IPS DF 6.9 (cell line): Measurements from ENCODE around the gene SFMBT1.

Experiments
- DNase-seq: peaks from one replicate; pipeline ENCODE4 v3.0.0-alpha.2; 2013; ENCODE audit warnings: low read depth, low spot score
- H3K27ac ChIP-seq: one replicate; pipeline ENCODE4 v1.5.1; 2013; ENCODE audit warnings: low read length, control low read depth
- H3K27me3 ChIP-seq: 2 replicates; pipeline ENCODE4 v1.6.1; 2013; ENCODE audit warnings: mild to moderate bottlenecking, low read length; ENCODE audit not compliant: control insufficient read depth, insufficient read depth
- H3K36me3 ChIP-seq: 2 replicates; pipeline ENCODE4 v1.6.1; 2013; ENCODE audit warnings: low read length; ENCODE audit not compliant: control insufficient read depth, insufficient read depth
- H3K4me1 ChIP-seq: 2 replicates; pipeline ENCODE4 v1.6.1; 2013; ENCODE audit warnings: low read length; ENCODE audit not compliant: control insufficient read depth, insufficient read depth
- H3K4me3 ChIP-seq: 2 replicates; pipeline ENCODE4 v1.5.1; 2013; ENCODE audit warnings: mild to moderate bottlenecking, low read length
- H3K9me3 ChIP-seq: 2 replicates; pipeline ENCODE4 v1.6.1; 2013; ENCODE audit warnings: low read length, inconsistent platforms; ENCODE audit not compliant: control insufficient read depth, insufficient read depth
- WGBS: extraction: QIAGEN DNeasy Blood & Tissue Kit; methylation state at CpG from one replicate; pipeline ENCODE4 v1.1.7; 2013; ENCODE audit warnings: mixed read lengths, missing lambda C conversion rate; ENCODE audit not compliant: insufficient read length, insufficient coverage; 5-methylcytosine and 5-hydroxymethylcytosine counted together

Gene SFMBT1

DNA sequence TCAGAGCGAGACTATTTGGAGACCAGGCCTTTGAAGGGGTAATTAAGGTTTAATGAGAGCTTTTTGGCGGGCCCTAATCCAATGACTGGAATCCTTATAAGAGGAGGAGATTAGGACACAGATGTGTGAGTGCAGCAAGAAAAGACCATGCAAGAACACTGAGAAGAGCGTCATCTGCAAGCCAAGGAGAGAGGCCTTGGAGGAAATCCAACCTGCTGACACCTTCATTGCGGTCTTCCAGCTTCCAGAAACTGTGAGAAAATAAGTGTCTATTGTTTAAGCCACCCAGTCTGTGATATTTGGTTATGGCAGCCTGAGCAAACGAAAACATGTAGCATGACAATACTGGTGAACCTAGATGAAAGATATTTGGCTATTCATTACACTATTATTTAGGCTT is 188.0 kb downstream of the SFMBT1 start:
- H3K4me3 ChIP-seq, result no peak overlapping the region
- no peaks in the 10 kb centered on the region for H3K4me1 ChIP-seq
- no peaks in the 10 kb centered on the region for H3K36me3 ChIP-seq
- no peaks in the 10 kb centered on the region for H3K27me3 ChIP-seq
- WGBS, result no CpG with 5 or more reads among the region's 5 CpGs
- no peaks in the 10 kb centered on the region for H3K9me3 ChIP-seq
- no peak for DNase-seq
- no peak overlapping the region for H3K27ac ChIP-seq

DNA sequence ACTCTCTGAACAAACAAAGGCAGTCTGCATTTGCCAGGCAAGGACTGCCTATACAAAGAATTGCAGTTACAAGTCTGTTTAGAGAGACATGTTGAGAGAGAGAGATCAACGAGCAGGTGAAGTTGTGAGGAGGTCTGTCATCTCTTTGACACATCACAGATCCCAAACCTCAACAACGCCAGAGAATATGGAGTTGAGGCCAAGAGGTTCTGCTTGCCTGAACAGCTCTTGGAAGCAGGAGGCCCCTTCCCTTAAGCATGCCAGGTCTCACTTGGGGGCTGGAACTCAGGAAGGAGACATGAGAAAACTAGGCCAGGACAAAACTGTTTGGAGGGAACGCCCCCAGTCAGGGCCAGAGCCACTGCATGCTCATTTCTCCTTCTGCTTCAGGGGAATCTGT is 188.7 kb downstream of the SFMBT1 start:
- H3K27me3 ChIP-seq, result no peaks in the 10 kb centered on the region
- H3K36me3 ChIP-seq, result peaks cover 3% of the 10 kb centered on the region; the same call in 1 of the 2 replicates
- H3K27ac ChIP-seq, result no peak overlapping the region
- no peak for DNase-seq
- WGBS, result no CpG with 5 or more reads among the region's 3 CpGs
- H3K4me3 ChIP-seq, result no peak overlapping the region
- H3K4me1 ChIP-seq, result no peaks in the 10 kb centered on the region
- no peaks in the 10 kb centered on the region for H3K9me3 ChIP-seq

DNA sequence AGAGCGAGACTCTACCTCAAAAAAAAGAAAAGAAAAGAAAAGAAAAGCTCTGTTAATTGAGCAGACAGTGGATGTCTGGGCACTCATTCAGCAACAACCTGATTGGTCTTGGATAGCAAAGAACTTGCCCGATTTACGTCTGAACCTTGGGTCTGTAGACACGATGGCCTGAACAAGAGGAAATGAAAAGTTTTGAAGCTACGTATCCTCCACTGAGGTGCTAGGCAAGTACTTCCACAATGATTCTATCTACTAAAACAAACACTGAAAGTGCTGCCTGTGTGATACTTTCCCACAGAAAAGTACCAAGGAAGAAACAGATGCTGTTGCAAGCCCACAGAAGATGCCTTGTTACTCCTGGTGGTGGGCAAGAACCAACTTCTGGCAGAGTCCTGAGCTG is 189.2 kb downstream of the SFMBT1 start:
- no peak for DNase-seq
- Histone ChIP-seq H3K9me3 (no peaks in the 10 kb centered on the region), H3K4me1 (no peaks in the 10 kb centered on the region), H3K4me3 (no peak overlapping the region), H3K36me3 (peaks cover 3% of the 10 kb centered on the region; the same call in 1 of the 2 replicates), H3K27me3 (no peaks in the 10 kb centered on the region), H3K27ac (no peak overlapping the region)
- WGBS, result no CpG with 5 or more reads among the region's 5 CpGs

DNA sequence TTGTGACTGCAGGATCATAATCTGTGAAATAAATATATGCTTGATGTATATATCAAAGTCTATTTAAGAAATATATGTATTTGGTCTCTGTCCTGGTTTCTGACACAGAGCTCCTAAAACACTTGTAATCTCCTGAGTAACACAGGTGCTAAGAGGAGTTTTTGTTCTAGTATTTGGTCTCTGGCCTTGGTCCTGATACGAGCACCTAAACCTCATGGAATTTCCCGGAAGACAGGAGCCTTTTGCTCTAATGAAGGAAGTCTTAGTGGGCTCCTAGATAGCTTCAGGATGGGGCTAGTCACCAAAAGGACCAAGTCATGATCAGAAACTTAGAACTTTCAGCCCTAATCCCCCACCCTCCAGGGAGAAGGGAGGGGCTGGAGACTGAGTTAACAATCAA is 191.9 kb downstream of the SFMBT1 start:
- no peak for DNase-seq
- Histone ChIP-seq H3K36me3 (peaks cover 6% of the 10 kb centered on the region; the same call in 1 of the 2 replicates), H3K9me3 (no peaks in the 10 kb centered on the region), H3K4me1 (no peaks in the 10 kb centered on the region), H3K4me3 (no peak overlapping the region), H3K27me3 (no peaks in the 10 kb centered on the region), H3K27ac (no peak overlapping the region)
- no CpG with 5 or more reads among the region's 2 CpGs for WGBS
